HG03045 (cell line): ENCODE results near the gene ARL4C.

Source experiments
- ATAC-seq: cut with Tn5 transposase; IDR thresholded peaks from one replicate; pipeline ENCODE4 v1.9.1; 2021; ENCODE audit warnings: mild to moderate bottlenecking, moderate library complexity; ENCODE audit not compliant: unreplicated experiment

ARL4C gene

GRCh38 chr2:234448506-234449184, 48.2 kb downstream of the ARL4C start:
- no peak for ATAC-seq

- no peak for ATAC-seq
Observed at GRCh38 chr2:234447963-234448362, 48.9 kb downstream of the ARL4C start.

- ATAC-seq = no peak
Observed at GRCh38 chr2:234447189-234447588, 49.7 kb downstream of the ARL4C start.

- ATAC-seq = peak; percentile 88
Observed at GRCh38 chr2:234446404-234447076, 50.3 kb downstream of the ARL4C start.

- ATAC-seq = no peak
Observed at GRCh38 chr2:234444893-234445292, 52.0 kb downstream of the ARL4C start.

- ATAC-seq = no peak
Observed at GRCh38 chr2:234444242-234444730, 52.6 kb downstream of the ARL4C start.
